ENCODE data around the gene REV1. TPM values are rescaled to one million over a fixed set of nuclear protein-coding genes. Genes with fewer than 3 reads are reported as not detected.

Gene REV1
- total and polyA plus RNA-seq, 2 of the 8 experiments (the other 6 are each of a cell fraction or from before 2014, with no cell fraction given): 16.6 to 34.3 TPM

DNA sequence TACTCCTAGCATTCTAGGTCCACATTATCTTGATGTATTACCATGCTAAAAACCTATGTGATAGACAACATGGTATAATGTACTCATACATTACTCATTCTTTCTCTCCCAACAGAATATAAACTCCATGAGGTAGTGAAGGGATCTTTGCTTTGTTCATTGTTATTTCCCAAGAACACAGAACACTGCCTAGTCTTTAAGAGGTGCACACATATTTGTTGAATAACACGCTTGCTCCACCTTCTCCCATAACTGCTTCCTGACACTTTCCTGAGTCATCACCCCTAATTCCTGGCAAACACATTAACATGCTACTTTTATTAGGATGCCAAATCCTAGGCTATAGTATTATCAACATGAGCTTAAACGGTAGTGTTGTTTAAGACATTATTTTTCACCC is 41.3 kb downstream of the REV1 start:
- H3K27ac ChIP-seq (ENCODE audit: low read depth, low read length): no peak overlapping the region
- H2BK12ac ChIP-seq (ENCODE audit: low read depth, low read length): no peak overlapping the region
- no peak overlapping the region for H4K8ac ChIP-seq (ENCODE audit: extremely low read depth, insufficient read depth, low read length)
- no peak overlapping the region for H2AK5ac ChIP-seq (ENCODE audit: low read depth, low read length)
- ChIA-PET CTCF (ENCODE audit: partially characterized antibody) (no interaction called here), POLR2A (ENCODE audit: partially characterized antibody) (no interaction called here)
- no peak overlapping the region for H3K4me2 ChIP-seq (ENCODE audit: insufficient read depth in 1 of 2, low read depth in 2 of 2, low read length in 2 of 2)
- no peaks in the 10 kb centered on the region for H3K4me1 ChIP-seq (replicated peaks in 1 of 4; ENCODE audit: control insufficient read depth in 3 of 4, insufficient read depth in 4 of 4, low read length in 3 of 4)
- H3K79me2 ChIP-seq (ENCODE audit: control insufficient read depth in 1 of 2, insufficient read depth in 2 of 2, low read length in 2 of 2): peaks cover 0 to 19% of the 10 kb centered on the region in 2 experiments; a peak in 2 of 4 replicates
- H2BK20ac ChIP-seq (ENCODE audit: low read length): no peak overlapping the region
- H3K14ac ChIP-seq (ENCODE audit: insufficient read length): no peak overlapping the region
- no peak overlapping the region for H2BK5ac ChIP-seq (ENCODE audit: low read depth, low read length)
- H4K20me1 ChIP-seq (replicated peaks in 1 of 2; ENCODE audit: control insufficient read depth in 1 of 2, insufficient read depth in 2 of 2, low read length in 2 of 2): no peaks in the 10 kb centered on the region
- no peak overlapping the region for H4K91ac ChIP-seq (replicated peaks; ENCODE audit: insufficient read length, low read length)
- no peak overlapping the region for H4K5ac ChIP-seq (ENCODE audit: insufficient read length, low read depth, low read length)
- no peak overlapping the region for H3K4me3 ChIP-seq (ENCODE audit: extremely low read depth in 1 of 4, insufficient read depth in 2 of 4, low read depth in 3 of 4, low read length in 4 of 4)
- no peaks in the 10 kb centered on the region for H3K27me3 ChIP-seq (replicated peaks in 1 of 4; ENCODE audit: control insufficient read depth in 3 of 4, extremely low read depth in 1 of 4, insufficient read depth in 3 of 4, low read length in 3 of 4)
- no peak overlapping the region for H3K56ac ChIP-seq (replicated peaks; ENCODE audit: insufficient read length, low read depth, low read length)
- H3K4ac ChIP-seq (replicated peaks; ENCODE audit: insufficient read length, low read depth, low read length): no peak overlapping the region
- H2AFZ ChIP-seq (ENCODE audit: low read length): no peak overlapping the region
- no peaks in the 10 kb centered on the region for H3K9me3 ChIP-seq (ENCODE audit: insufficient read depth in 2 of 2, low read depth in 1 of 2, low read length in 1 of 2)
- no peak overlapping the region for H2BK120ac ChIP-seq (replicated peaks; ENCODE audit: low read depth, low read length)
- no peak overlapping the region for H2BK15ac ChIP-seq (ENCODE audit: low read length)
- TF ChIP-seq FOSL1 (IDR thresholded peaks at IDR 0.05; ENCODE audit: insufficient read depth, low read depth, low read length) (no peak), SP4 (IDR thresholded peaks at IDR 0.05; ENCODE audit: low read length) (no peak), SUZ12 (IDR thresholded peaks at IDR 0.05; ENCODE audit: low read length) (no peak), HDAC2 (IDR thresholded peaks at IDR 0.05; ENCODE audit: borderline replicate concordance in 1 of 2, low read depth in 2 of 2, low read length in 2 of 2) (no peak), SAP30 (IDR thresholded peaks at IDR 0.05; ENCODE audit: insufficient read depth, insufficient replicate concordance, low read length) (no peak)
- DNase-seq (ENCODE audit: low read depth in 1 of 2, low spot score in 2 of 2): no peak
- no peak overlapping the region for H3K23ac ChIP-seq (ENCODE audit: insufficient read length)
- H3K23me2 ChIP-seq (ENCODE audit: low read depth, low read length): no peaks in the 10 kb centered on the region
- no peak overlapping the region; a peak in 1 of 7 replicates for H3K9ac ChIP-seq (replicated peaks in 1 of 4; ENCODE audit: extremely low read depth in 1 of 4, low read depth in 3 of 4, low read length in 3 of 4)
- H3K18ac ChIP-seq (ENCODE audit: extremely low read depth, low read length): no peak overlapping the region
- H3K79me1 ChIP-seq (ENCODE audit: low read depth, low read length): no peaks in the 10 kb centered on the region
- H3K36me3 ChIP-seq (ENCODE audit: control insufficient read depth in 2 of 4, insufficient read depth in 4 of 4, low read length in 3 of 4): peaks cover 0 to 32% (median 3%) of the 10 kb centered on the region in 4 experiments; a peak in 6 of 8 replicates
- 86% methylated on average over 2 of the region's 2 CpGs; no CpG with 5 or more reads in 1 of the 2 experiments for WGBS, 2 experiments (ENCODE audit: extremely low coverage in 1 of 2, insufficient coverage in 1 of 2, insufficient read length in 1 of 2, insufficient replicate concordance in 2 of 2, low coverage in 1 of 2, low lambda C conversion rate in 2 of 2, missing lambda C conversion rate in 1 of 2)
- no peak for FAIRE-seq

Measured in H1 (cell line).